RPMI8226 (cell line): ENCODE results near the gene STYXL2.
A peak's percentile ranks its signal among the peaks of the same experiment; 100 is the strongest.

Source experiments
- DNase-seq: peaks from one replicate; pipeline ENCODE4 v3.0.0-alpha.2; 2015

The STYXL2 gene

GRCh38 chr1:167093846-167094516 lies at the start of gene STYXL2:
Gene STYXL2 (plus strand): TSS chr1:167094075. CDS start chr1:167094850, 775 bp downstream.
- no peak for DNase-seq

GRCh38 chr1:167051907-167052306 lies 42.0 kb upstream of the STYXL2 start:
- DNase-seq, result no peak

GRCh38 chr1:167052389-167052788 lies 41.5 kb upstream of the STYXL2 start:
- DNase-seq, result peak; percentile 23

GRCh38 chr1:167054531-167054930 lies 39.3 kb upstream of the STYXL2 start:
- DNase-seq, result no peak

- DNase-seq, result no peak
Observed at GRCh38 chr1:167054946-167055630, 38.8 kb upstream of the STYXL2 start.

- DNase-seq, result no peak
Observed at GRCh38 chr1:167056529-167057231, 37.2 kb upstream of the STYXL2 start.

GRCh38 chr1:167057241-167057688 lies 36.6 kb upstream of the STYXL2 start:
- DNase-seq, result peak; percentile 79

GRCh38 chr1:167059045-167059808 lies 34.6 kb upstream of the STYXL2 start:
- peak; percentile 78 for DNase-seq

GRCh38 chr1:167059809-167060107 lies 34.1 kb upstream of the STYXL2 start:
- no peak for DNase-seq

- peak; percentile 58 for DNase-seq
Observed at GRCh38 chr1:167060141-167061072, 33.5 kb upstream of the STYXL2 start.

- no peak for DNase-seq
Observed at GRCh38 chr1:167061073-167061464, 32.8 kb upstream of the STYXL2 start.

- DNase-seq, result no peak
Observed at GRCh38 chr1:167064621-167065020, 29.3 kb upstream of the STYXL2 start.

GRCh38 chr1:167065471-167065870 lies 28.4 kb upstream of the STYXL2 start:
- DNase-seq, result no peak

GRCh38 chr1:167066333-167067122 lies 27.3 kb upstream of the STYXL2 start:
- DNase-seq, result peak; percentile 79

- DNase-seq, result no peak
Observed at GRCh38 chr1:167067904-167068303, 26.0 kb upstream of the STYXL2 start.

GRCh38 chr1:167068761-167069160 lies 25.1 kb upstream of the STYXL2 start:
- DNase-seq, result no peak

GRCh38 chr1:167071286-167071685 lies 22.6 kb upstream of the STYXL2 start:
- DNase-seq, result no peak

GRCh38 chr1:167076136-167076710 lies 17.7 kb upstream of the STYXL2 start:
- DNase-seq, result no peak

GRCh38 chr1:167077128-167077867 lies 16.6 kb upstream of the STYXL2 start:
- DNase-seq, result no peak

GRCh38 chr1:167077868-167078210 lies 16.0 kb upstream of the STYXL2 start:
- DNase-seq, result no peak
